GM23338 (cell line): Measurements from ENCODE around the gene SCN2B.

Source experiments
- EZH2 ChIP-seq: fragments of 200-600 bp; sonication (generic); IDR thresholded peaks from one replicate; pipeline ENCODE4 v1.8.0; 2017; ENCODE audit warnings: antibody characterized with exemption, mild to moderate bottlenecking, low read depth; ENCODE audit not compliant: unreplicated experiment
- EZH2phosphoT487 ChIP-seq: fragments of 200-600 bp; sonication (generic); IDR thresholded peaks from one replicate; pipeline ENCODE4 v1.8.1; 2018; ENCODE audit warnings: antibody characterized with exemption; ENCODE audit not compliant: unreplicated experiment
- JUNB ChIP-seq: IDR thresholded peaks from one replicate; pipeline ENCODE4 v1.6.1; 2016; ENCODE audit warnings: antibody characterized with exemption; ENCODE audit not compliant: unreplicated experiment
- POLR2AphosphoS5 ChIP-seq: IDR thresholded peaks from 2 replicates; pipeline ENCODE4 v1.6.1; 2016; ENCODE audit warnings: antibody characterized with exemption, low read depth
- ZNF331 ChIP-seq: fragments of 250-450 bp; sonication (Bioruptor Pico); IDR thresholded peaks from 2 replicates; pipeline ENCODE4 v1.5.0; 2020; ENCODE audit warnings: low read depth, mild to moderate bottlenecking, moderate library complexity
- TF ChIP-seq, protein P1 (sequence below), 2 experiments: fragments of 200-600 bp in 1 of 2; sonication (generic) in 1 of 2; conservative IDR thresholded peaks; 2 replicates each; pipeline versions ENCODE4 v1.5.1 to v1.6.1; 2016 to 2017; ENCODE audit warnings: antibody characterized with exemption in 2 of 2, low read depth in 2 of 2, mild to moderate bottlenecking in 2 of 2, moderate library complexity in 1 of 2
- TF ChIP-seq, protein P2 (sequence below): IDR thresholded peaks from one replicate; pipeline ENCODE4 v1.6.1; 2018; ENCODE audit warnings: antibody characterized with exemption; ENCODE audit not compliant: unreplicated experiment
- TF ChIP-seq, protein P3 (sequence below): IDR thresholded peaks from 2 replicates; pipeline ENCODE4 v1.6.1; 2016; ENCODE audit warnings: antibody characterized with exemption

- TF ChIP-seq, protein P1, sequence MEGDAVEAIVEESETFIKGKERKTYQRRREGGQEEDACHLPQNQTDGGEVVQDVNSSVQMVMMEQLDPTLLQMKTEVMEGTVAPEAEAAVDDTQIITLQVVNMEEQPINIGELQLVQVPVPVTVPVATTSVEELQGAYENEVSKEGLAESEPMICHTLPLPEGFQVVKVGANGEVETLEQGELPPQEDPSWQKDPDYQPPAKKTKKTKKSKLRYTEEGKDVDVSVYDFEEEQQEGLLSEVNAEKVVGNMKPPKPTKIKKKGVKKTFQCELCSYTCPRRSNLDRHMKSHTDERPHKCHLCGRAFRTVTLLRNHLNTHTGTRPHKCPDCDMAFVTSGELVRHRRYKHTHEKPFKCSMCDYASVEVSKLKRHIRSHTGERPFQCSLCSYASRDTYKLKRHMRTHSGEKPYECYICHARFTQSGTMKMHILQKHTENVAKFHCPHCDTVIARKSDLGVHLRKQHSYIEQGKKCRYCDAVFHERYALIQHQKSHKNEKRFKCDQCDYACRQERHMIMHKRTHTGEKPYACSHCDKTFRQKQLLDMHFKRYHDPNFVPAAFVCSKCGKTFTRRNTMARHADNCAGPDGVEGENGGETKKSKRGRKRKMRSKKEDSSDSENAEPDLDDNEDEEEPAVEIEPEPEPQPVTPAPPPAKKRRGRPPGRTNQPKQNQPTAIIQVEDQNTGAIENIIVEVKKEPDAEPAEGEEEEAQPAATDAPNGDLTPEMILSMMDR (conservative IDR thresholded peaks at IDR 0.05; ENCODE audit: low read depth in 2 of 2) = no peak
- TF ChIP-seq POLR2AphosphoS5 = no peak
- no peak for TF ChIP-seq EZH2phosphoT487
- no peak for TF ChIP-seq EZH2
- TF ChIP-seq, protein P2, sequence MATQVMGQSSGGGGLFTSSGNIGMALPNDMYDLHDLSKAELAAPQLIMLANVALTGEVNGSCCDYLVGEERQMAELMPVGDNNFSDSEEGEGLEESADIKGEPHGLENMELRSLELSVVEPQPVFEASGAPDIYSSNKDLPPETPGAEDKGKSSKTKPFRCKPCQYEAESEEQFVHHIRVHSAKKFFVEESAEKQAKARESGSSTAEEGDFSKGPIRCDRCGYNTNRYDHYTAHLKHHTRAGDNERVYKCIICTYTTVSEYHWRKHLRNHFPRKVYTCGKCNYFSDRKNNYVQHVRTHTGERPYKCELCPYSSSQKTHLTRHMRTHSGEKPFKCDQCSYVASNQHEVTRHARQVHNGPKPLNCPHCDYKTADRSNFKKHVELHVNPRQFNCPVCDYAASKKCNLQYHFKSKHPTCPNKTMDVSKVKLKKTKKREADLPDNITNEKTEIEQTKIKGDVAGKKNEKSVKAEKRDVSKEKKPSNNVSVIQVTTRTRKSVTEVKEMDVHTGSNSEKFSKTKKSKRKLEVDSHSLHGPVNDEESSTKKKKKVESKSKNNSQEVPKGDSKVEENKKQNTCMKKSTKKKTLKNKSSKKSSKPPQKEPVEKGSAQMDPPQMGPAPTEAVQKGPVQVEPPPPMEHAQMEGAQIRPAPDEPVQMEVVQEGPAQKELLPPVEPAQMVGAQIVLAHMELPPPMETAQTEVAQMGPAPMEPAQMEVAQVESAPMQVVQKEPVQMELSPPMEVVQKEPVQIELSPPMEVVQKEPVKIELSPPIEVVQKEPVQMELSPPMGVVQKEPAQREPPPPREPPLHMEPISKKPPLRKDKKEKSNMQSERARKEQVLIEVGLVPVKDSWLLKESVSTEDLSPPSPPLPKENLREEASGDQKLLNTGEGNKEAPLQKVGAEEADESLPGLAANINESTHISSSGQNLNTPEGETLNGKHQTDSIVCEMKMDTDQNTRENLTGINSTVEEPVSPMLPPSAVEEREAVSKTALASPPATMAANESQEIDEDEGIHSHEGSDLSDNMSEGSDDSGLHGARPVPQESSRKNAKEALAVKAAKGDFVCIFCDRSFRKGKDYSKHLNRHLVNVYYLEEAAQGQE = no peak
- no peak for TF ChIP-seq ZNF331 (CRISPR knock-in tag)
- TF ChIP-seq JUNB = no peak
- TF ChIP-seq, protein P3, sequence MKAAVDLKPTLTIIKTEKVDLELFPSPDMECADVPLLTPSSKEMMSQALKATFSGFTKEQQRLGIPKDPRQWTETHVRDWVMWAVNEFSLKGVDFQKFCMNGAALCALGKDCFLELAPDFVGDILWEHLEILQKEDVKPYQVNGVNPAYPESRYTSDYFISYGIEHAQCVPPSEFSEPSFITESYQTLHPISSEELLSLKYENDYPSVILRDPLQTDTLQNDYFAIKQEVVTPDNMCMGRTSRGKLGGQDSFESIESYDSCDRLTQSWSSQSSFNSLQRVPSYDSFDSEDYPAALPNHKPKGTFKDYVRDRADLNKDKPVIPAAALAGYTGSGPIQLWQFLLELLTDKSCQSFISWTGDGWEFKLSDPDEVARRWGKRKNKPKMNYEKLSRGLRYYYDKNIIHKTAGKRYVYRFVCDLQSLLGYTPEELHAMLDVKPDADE = no peak
These were observed 47.6 kb upstream of the SCN2B start for GRCh38 chr11:118223992-118224391.
